Measurements from ENCODE around the gene DIPK2A.

The DIPK2A gene

GRCh38 chr3:143974271-143975238 is 2.9 kb downstream of the DIPK2A start:
- DNase-seq: no peak

GRCh38 chr3:143975554-143976152 is 4.0 kb downstream of the DIPK2A start:
- peak in 4 of 56 donors; percentile 1 to 53 (median 7) for DNase-seq

- DNase-seq: no peak
These were observed 6.0 kb downstream of the DIPK2A start for GRCh38 chr3:143977341-143978262.

DNA sequence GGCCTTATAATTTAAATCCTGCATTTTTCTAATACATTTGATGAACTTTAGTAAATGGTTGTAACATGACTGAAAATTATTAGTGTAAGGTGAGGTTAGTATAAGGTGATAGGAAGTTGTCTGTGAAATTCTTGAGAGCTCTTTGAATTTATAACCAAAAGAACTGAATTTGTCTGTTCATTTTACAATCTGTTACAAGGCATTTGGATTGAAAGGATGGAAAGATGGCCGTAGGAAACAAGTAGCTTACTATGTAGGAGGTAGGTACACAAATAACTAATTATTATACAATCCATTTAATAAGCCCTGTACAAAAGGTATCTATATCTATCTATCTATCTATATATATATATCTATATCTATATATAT is 6.6 kb downstream of the DIPK2A start:
- no peak for DNase-seq

GRCh38 chr3:143979041-143979440 is 7.4 kb downstream of the DIPK2A start:
- no peak for DNase-seq

DNA sequence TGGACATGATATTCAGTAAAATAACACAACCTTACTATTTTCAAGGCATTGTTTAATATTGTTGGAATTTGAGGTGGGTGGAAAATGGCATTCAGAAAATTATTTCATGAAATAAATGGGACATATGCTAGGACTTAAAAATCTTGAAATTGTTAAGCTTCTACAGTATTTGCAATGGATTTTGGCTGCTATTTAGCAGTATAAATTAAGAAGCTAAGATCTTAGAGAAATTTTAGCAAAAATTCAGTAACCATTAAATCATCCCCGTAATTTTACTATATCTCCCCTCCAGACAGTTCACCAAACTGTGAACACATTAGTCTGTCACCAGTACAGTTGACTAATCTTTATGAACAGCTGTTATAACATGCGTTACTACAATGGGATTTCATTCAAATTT is 8.2 kb downstream of the DIPK2A start:
- DNase-seq: no peak

DNA sequence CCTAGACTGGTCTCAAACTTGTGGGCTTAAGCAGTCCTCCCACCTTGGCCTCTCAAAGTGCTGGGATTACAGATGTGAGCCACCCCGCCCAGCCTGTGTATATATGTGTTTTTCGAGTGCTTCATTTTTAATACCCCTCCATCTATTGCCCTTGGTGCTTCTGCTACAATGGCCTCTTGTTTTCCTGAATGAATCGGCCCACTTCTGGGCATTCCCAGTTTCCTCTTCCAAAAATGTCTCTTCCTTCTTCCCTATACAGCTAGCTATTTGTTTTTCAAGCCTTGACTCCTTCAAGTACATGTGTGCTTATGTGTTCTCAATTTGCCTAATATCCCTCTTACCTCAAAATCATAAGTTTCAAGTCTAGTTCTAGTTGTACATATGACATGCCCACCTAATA is 16.7 kb downstream of the DIPK2A start:
- no peak for DNase-seq

GRCh38 chr3:143989461-143989860 is 17.8 kb downstream of the DIPK2A start:
- no peak for DNase-seq

GRCh38 chr3:143991713-143992112 is 20.1 kb downstream of the DIPK2A start:
- DNase-seq: no peak

DNA sequence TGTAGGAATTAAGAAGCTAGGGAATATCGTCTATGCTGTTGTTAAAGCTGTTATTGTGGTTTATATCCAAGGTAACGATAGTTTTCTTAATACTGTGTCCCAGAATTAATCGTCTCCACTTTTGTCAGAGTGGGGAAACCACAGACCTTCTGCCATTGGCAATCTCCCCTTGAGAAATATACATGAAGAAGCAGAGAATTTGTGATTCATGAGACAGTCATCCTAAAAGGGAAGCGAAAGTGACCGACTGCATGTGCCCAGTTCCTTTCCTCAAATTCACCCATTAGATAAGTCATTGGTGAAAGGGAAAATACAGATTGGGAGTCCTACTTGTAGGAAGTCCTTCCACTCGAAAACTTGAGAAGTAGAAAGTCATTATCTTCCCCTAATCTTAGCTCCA is 26.6 kb downstream of the DIPK2A start:
- peak in 2 of 56 donors; percentile 1 to 26 for DNase-seq

DNA sequence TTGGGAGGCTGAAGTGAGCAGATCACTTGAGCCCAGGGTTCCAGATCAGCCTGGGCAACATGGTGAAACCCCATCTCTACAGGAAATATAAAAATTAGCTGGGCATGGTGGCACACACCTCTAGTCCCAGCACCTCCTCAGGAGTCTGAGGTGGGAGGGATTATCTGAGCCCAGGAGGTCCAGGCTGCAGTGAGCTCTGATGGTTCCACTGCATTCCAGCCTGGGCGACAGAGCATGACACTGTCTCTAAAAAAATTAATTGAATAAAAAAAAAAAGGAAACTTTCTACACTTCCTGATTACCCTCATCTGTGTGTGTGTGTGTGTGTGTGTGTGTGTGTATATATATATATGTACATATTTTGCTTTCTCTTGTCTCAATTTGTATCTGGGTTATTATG is 31.4 kb downstream of the DIPK2A start:
- no peak for DNase-seq

DNA sequence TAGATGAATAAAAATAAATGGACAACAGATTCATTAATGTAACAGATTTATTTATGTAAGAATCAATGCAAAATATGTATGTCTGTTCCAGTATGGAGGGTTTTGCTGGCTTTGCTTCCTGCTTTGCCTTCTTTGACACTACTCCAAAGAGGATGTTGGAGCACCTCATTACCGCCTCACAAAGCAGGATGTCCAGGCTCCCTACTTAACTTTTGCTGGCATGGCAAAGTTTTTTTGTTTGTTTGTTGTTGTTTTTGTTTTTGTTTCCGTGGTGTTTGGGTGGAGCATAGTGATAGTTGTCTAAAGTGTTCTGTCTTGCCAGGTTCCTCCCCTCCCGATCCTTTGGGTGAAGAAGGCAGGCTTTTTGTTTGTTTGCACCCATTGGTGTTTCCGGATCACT is 38.7 kb downstream of the DIPK2A start:
- no peak for DNase-seq

- no peak for DNase-seq
These were observed 39.7 kb downstream of the DIPK2A start for GRCh38 chr3:144011251-144011799.

DNA sequence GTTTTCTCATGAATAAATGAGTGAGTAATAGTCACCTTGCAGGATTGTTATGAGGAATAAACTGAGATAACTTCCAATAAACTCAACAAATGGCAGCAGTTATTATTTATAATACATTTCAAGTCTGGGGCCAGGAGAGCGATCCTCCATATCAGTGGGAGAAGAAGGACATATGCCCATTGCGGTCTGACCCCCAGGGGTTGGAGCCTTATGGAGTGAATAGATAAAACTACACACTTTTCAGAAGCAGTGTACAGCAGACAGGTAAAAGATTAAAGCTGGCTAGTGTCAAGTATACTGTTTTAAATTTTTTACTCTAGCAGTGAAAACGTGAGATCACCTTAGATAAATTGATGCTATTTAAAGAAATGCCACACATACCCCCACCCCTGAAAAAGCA is 43.5 kb downstream of the DIPK2A start:
- no peak for DNase-seq

GRCh38 chr3:144018776-144019175 is 47.2 kb downstream of the DIPK2A start:
- no peak for DNase-seq
